Endometrial microvascular endothelial cells (primary cell): Measurements from ENCODE around the gene S100A5. TPM values are rescaled to one million over a fixed set of nuclear protein-coding genes. Genes with fewer than 3 reads are reported as not detected.
"Not testable (repeated sequence)": the region's sequence is repeated elsewhere in the genome, so short reads cannot be mapped to it uniquely, and the experiment has no call there.

Source experiments
- in situ Hi-C: cut with HindIII; loops from 2 replicates; pipeline ENCODE4 v1.10.0; 2017; ENCODE audit warnings: low sequenced_read_pairs, low pct_unique_long_range_greater_than_20kb; ENCODE audit errors: inconsistent ontology term
- total RNA-seq: library from RNA; depleted of rRNA; stranded (reverse); fragments of >200 nt; gene quantifications from one replicate; pipeline ENCODE4 v1.2.3, GENCODE V29; 2015; ENCODE audit errors: inconsistent ontology term

S100A5 gene
- not detected for total RNA-seq

- in situ Hi-C loops, result no loop called here
These were observed at the start of gene S100A5 for GRCh38 chr1:153540394-153541361. S100A5 (minus strand) TSS chr1:153540934; CDS start chr1:153540191, 743 bp downstream.

GRCh38 chr1:153588482-153588881 is 47.7 kb upstream of the S100A5 start:
- in situ Hi-C loops, result no loop called here

GRCh38 chr1:153588033-153588432 is 47.3 kb upstream of the S100A5 start:
- in situ Hi-C loops, result not testable (repeated sequence)

GRCh38 chr1:153587314-153587713 is 46.6 kb upstream of the S100A5 start:
- in situ Hi-C loops, result no loop called here

- in situ Hi-C loops, result no loop called here
These were observed 45.6 kb upstream of the S100A5 start for GRCh38 chr1:153586347-153586746.

- in situ Hi-C loops, result no loop called here
These were observed 44.3 kb upstream of the S100A5 start for GRCh38 chr1:153585006-153585405.

GRCh38 chr1:153583976-153584375 is 43.2 kb upstream of the S100A5 start:
- in situ Hi-C loops, result no loop called here

GRCh38 chr1:153583514-153583913 is 42.8 kb upstream of the S100A5 start:
- in situ Hi-C loops, result not testable (repeated sequence)

GRCh38 chr1:153582836-153583235 is 42.1 kb upstream of the S100A5 start:
- in situ Hi-C loops, result not testable (repeated sequence)

- in situ Hi-C loops, result no loop called here
These were observed 38.2 kb upstream of the S100A5 start for GRCh38 chr1:153578936-153579335.

- in situ Hi-C loops, result no loop called here
These were observed 37.8 kb upstream of the S100A5 start for GRCh38 chr1:153578490-153578889.

GRCh38 chr1:153577624-153578051 is 36.9 kb upstream of the S100A5 start:
- in situ Hi-C loops, result no loop called here

- in situ Hi-C loops, result no loop called here
These were observed 36.4 kb upstream of the S100A5 start for GRCh38 chr1:153577138-153577537.

- in situ Hi-C loops, result not testable (repeated sequence)
These were observed 34.8 kb upstream of the S100A5 start for GRCh38 chr1:153575497-153575896.

- in situ Hi-C loops, result not testable (repeated sequence)
These were observed 34.4 kb upstream of the S100A5 start for GRCh38 chr1:153575081-153575491.

GRCh38 chr1:153573351-153573750 is 32.6 kb upstream of the S100A5 start:
- in situ Hi-C loops, result no loop called here

- in situ Hi-C loops, result no loop called here
These were observed 31.9 kb upstream of the S100A5 start for GRCh38 chr1:153572569-153573015.

- in situ Hi-C loops, result no loop called here
These were observed 31.0 kb upstream of the S100A5 start for GRCh38 chr1:153571706-153572105.

GRCh38 chr1:153570874-153571273 is 30.1 kb upstream of the S100A5 start:
- in situ Hi-C loops, result no loop called here

- in situ Hi-C loops, result no loop called here
These were observed 28.7 kb upstream of the S100A5 start for GRCh38 chr1:153569465-153569864.
